Activated gamma-delta T cell (primary cell): Measurements from ENCODE around the gene SDCBP2.
A peak's percentile ranks its signal among the peaks of the same experiment; 100 is the strongest.

Experiments
- DNase-seq: peaks from one replicate; lab custom pipeline; 2025; lab: John Stamatoyannopoulos, UW

The SDCBP2 gene

DNA sequence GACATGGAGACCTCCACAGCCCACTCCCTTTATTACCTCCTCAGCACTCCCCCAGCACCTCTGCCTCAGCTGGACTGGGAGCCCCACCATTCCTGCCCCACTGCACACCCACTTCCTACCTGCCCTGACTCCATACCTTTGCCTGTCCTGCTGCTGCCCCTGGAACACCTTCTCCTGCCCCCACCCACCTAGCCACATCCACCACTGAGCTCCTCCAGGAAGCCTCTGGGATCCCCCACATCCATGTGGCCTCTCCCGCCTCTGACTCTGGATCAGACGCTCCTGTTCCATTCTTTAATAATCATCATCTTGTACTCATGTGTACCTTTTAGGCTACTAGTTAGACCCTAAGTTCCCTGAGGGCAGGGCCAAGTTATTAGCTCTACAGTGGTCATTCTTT is 2.2 kb upstream of the SDCBP2 start:
- no peak for DNase-seq

DNA sequence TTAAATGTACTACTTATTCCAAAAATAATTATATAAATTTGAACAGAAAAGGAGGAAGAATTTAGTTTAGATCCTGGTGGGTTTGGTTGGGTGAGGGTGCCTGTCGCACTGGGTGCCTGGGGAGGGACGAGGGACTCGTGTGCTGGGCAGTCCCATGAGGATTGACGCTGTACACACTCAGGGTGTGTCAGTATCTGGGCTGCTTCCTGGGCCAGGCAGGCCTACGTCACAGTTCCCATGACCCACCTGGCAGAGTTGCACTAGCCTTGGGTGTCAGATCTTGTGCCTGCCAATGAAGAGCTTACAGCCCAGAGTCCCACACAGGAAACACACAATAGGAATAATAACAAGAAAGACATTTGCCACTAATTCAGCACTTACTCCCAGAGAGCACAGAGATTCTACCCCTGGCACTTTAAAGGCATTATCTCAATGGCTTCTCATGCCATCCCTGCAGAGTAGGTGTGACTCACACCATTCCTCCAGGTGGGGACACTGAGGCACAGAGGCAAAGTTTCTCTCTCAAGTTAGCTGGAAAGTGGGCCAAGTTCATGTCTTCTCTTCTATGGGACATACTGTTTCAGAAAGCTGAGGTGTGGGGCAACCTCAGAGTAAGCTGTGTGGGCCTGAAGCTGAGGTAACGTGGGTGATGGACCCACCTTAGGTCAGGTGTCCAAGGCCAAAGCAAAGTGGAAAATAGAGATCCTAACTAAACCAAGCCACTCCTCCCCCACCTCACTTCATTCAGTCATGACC is 1.3 kb upstream of the SDCBP2 start:
- DNase-seq: no peak

DNA sequence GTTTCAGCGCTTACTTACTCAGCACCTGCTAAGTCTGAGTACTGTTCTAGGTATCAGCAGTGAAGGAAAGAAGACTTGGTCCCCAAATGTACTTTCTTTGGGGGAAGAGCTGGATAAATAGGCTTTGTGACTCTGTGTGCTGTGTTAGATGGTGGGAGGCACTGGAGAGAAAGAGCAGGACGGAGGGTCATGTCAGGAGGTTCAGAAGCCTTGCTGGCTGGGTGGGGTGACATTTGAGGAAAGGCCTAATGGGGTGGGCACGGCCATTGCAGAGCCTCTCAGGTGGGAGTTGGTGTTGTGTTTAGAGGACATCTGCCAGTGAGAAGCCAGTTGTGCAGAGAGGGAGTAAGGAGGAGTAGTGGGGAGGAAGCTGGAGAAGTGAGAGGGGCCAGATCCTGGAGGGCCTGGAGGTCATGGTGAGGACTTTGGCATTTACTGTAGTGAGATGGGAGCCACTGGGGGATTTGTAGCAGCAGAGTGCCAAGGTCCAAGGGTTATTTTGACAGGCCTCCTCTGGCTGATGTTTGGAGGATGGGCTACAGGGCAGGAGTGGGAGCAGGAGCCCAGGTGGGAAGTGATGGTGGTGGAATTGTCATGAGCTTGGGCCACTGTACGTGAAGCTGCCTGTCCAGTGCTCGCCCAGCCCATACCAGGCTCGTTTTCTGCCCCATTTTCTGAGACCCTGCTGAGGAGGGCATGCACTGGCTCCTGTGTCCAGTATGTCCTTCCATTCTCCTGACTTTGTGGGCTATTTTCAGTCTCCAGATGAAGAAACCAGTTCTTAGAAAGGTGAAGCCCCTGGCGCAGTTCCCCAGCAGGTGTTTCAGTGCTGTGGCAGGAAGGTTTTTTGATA is 886 bp downstream of the SDCBP2 start:
- no peak for DNase-seq

DNA sequence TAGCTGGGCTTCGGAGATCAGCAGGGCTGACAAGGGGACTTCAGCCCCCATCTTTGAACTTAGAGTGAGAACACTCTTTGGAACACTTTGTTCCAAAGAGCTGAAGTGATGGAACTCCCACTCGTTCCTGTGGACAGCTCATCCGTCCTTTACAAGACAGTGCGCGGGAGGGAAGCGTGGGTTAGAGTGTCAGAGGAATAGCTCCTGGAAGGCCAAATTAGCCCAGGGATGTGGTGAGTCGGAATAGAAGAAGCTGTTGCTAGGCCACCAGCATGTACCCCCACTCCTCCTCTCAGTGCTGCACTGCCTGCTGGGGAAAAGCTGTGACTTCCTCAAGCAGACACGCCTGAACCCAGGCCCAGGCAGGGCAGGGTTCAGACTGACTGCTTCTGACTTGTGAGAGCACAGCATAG is 1.7 kb downstream of the SDCBP2 start:
- no peak for DNase-seq

DNA sequence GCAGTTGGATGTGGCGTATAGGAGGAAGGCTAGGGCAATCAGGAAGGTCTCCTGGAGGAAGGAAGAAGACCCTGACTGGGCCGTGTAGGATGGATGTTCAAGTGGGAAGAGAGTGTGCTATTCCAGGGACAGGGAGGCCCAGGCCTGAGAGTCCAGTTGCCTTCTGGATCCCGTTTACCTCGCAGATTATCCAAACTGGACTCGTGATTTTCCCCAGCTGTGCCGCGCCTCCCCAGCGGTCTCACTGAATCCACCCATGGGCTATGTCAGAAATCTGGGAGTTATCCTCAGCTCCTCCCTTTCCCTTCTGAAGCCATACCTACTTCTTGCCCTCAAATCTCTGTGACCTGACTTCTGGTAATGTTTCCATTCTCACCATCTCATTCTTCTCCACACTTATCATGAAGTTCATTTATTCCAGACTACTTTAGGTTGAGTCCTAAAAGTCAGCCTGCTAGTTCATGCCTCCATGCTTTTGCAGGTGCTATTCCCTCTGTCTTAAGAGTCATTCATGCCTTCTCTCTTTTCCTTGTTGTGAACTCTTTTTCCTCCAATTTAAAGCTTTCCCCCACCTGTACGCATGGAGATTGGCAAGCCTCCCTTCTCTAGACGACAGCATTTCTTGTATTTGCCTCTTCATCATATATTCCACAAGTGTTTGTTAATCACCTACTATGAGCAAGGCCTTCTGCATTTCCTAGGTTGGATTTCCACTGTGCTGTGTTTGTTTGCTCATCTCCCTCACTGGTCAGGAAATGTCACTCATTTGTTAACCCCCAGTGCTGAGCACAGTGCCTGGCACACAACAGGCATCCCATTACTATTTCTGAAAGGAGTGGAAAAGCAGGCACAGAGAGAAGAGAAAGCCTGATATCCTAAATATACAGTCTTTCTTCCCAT is 2.7 kb downstream of the SDCBP2 start:
- DNase-seq: no peak

DNA sequence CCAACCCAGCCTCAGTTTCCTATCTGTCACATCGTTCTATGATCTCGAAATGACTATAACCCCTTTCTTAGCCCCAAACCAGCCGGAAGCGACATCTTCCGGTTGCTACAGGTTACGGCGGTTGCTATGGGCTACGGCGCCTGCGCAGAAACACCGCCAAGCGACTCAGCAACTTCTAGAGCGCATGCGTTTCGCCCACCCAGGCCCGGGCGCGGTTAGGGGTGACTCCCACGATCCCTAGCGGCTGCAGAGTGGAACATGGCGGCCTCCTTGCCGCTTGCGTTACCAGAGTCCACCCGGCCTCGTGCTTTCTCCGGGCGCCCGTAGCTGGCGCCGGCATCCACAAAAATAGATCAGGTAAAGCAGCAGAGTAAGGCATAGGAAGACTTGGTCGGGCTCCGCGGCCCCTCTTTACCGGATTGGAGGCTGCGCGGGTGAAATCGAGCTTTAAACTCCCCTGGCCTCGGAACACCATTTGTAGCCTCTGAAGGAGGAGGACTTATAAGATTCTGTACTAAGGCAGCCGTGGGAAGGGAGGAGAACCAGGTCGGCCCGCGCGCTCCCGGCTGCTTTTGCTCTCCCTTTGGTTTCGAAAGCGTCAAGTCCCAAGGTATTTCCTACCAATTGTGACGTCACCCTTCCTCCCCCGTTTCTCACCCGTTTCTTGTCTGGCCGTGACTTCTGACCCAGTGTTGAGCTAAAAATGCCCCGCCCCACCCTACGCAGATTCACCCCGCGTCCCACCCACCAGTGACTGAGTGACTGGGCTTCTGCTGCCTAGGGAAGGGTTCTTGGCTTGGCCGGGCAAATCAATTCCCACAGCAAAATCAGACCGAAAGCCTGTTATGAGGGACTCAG is 3.5 kb downstream of the SDCBP2 start:
- peak; percentile 97 for DNase-seq

DNA sequence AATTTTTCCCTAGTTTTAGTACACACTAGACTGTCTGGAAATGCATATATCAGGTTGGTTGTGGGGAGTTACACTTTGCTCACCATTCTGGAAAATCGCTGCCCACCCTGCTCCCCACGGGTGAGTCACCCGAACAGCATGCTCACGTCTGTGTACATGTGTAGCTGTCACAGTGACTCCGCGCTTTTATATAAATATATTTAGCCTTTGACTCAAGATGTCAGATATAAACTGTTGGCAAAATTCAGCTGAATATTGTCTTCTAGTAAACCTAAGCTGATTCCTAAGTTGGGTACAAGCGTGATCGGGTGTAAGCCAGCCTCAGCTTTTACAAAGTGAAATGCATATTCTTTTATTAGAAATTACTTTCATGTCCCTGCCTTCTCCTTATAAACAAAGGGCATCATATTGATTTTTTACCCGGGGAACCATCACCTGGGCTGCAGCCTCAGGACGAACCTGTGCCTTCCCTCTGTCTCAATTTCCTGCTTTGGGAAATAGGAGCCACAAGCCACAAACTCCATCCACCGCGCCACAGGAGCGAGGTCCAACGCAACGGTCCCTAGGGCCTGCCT is 4.3 kb downstream of the SDCBP2 start:
- DNase-seq: no peak

DNA sequence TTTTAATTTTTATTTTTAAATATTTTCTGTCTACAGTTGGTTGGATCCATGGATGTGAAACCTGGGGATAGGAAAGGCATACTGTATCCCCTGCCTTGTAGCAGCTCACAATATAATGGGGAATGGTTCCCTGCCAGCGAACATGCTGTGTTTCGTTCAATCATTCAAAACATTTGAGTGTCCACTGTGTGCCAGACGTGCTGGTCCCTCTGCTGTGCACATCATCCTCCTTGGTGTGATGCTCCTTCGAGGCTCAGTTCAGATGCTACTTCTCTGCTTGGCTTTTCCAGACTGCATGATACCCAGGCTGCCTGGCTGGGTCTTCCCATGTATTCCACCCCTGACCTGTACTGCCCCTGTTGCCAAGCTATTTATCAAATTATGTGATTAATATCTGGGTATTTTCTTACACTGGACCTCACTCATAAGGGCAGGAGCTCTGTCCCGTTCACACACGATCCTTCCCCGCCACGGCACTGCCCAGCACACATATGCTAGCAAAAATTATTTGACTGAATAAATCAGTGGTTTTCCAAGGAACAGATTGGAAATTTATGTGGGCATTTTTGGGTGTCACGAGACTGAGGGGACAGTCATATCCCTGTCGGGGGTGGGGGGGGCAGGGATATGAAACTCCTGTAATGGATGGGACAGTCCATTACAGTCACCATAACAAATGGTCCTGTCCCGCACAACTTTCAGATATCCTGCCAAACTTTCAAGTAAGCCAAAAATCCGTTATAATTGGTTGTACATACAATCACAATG is 4.9 kb downstream of the SDCBP2 start:
- no peak for DNase-seq

DNA sequence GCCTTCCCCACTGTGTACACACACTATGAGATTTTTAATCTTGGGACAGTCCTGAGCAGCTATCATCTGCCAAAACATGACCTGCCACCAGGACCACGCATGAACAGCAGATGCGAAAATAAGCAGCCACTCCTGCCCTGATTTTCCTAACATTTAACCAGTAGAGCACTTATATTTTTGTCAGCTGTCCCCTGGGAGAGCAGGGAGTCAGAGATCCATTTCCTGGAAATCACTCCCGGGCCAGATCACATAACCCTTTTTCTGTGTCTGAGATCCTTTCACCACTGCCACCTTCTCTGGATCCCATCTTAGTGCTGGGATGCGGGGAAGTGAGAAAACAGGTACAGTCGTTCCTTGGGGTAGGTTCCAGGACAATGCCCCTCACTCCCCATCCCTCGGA is 5.7 kb downstream of the SDCBP2 start:
- DNase-seq: no peak

DNA sequence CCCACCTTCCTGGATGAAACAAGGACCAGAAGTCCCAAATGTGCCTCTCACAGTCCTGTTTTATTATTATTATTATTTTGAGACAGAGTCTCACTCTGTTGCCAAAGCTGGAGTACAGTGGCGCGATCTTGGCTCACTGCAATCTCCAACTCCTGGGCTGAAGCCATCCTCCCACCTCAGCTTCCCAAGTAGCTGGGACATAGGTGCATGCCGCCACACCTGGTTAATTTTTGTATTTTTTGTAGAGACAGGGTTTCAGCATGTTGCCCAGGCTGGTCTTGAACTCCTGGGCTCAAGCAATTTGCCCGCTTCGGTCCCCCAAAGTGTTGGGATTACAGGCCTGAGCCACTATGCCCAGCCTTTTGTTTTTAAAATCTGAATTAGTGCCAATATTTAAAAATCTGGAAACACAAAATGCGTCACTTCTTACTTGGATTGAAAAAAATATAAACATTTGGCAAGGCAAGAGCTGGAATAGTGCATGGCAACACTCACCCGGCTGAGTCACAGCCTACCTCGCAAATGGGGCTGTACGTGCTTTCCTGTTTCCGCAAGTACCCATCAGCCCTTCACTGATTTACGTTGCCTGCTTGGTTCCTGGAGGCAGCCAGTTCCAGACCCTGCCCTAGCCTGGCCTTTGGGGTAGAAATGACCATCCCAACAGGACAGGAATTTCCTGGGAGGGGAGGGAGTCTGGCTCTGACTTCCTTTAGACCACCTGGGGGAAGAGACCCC is 6.3 kb downstream of the SDCBP2 start:
- DNase-seq: no peak

DNA sequence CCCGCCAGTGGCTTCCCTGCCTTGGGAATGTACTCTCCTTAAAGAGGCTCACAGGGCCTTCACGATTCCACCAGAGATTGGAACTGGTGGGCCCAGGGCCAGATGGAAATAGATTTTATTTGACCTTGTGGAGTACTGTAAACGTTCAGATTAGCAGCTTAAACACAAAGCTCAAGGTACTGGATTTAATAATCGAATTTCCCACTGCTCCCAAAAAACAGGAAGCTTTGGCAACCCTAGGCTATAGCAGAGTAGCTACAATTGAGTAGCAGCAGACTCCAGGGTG is 7.3 kb downstream of the SDCBP2 start:
- no peak for DNase-seq

DNA sequence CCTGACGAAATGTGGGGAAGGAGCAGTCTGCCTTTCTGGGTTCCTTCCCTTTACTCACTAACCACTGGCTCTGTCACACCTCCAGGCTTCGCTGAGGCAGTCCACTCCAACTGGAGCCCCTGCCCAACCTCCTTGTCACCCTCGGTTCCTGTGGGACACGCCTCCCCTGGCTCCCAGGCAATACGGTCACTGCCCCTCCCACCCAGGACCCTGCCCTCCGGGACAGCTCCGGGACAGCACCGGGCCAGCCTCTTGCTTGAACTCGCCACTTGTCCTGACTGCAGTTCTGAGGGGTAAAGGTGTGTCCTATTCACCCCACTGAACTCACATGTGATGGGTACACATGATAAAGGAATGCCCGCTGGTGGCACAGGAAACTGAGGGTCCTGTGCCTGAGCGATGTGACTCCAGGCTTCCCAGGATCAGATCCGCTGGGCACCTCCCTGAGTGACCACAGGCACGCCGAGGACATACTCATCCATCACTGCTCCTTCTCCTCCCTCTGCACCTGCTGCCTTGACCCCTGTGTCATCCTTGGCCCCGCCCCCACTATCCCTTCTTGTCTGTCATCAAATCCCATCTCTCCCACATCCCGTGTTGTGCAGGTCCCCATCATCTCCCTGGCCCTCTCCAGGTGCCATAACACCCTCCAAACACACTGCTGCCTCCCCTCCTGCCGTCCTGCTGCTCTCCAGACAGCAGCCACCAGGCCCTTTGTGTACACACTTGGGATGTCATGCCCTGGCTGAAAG is 7.9 kb downstream of the SDCBP2 start:
- DNase-seq: no peak

DNA sequence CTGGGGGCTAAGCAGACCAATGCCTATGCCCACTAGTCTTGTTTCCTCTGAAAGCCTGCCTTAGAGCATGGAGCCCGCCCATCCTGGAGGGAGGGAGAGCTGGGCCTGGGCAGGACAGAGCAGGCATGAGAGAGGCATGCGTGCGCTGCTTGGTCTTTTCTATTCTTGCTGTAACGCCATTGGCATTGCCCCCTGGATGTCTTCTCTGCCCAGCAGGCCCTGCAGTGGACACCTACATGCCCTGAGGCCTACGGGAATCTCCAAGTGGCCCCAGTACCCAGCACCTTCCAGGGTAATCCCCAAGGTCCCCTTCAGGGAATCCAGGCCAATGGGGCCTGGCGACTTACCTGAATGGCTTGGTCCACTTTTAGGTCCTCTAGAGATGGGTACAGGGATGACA is 8.9 kb downstream of the SDCBP2 start:
- no peak for DNase-seq

DNA sequence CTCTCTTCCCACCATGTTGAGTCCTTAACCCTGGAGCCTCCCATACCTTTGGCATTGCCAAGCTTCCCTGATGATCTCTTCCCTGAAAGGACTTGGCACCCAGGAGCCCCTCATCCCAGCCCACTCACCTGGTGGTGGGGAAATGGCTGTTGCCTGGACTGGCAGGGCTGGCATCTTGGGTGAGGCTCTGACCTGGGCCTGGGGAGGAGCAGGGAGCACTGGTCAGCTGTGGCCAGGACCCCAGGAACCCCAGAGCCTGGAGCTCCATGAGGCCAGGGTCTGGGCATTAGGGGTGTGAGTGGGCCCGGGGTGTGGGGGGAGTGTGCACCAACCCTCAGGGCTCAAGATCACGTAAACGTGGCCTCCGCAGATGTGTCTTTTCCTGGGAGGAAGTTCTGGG is 9.5 kb downstream of the SDCBP2 start:
- DNase-seq: no peak

DNA sequence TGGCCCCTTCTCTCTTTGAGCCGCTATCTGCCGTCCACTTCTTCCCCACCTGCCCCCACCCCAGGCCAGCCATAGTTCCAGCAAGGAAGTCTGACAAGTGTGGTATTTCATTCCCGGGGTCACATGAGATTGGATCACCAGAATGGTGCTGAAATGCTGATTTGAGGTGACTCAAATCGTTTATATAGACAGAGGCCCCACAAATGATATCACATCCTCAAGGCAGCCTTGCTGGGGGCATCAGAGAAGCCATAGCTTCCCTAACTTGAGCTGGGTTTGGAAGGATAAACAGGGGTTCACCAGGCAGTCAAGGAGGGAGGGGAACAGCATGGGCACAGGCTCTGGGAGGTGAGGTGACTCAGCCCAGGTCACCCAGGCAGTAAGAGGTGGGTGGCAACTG is 9.9 kb downstream of the SDCBP2 start:
- DNase-seq: no peak

DNA sequence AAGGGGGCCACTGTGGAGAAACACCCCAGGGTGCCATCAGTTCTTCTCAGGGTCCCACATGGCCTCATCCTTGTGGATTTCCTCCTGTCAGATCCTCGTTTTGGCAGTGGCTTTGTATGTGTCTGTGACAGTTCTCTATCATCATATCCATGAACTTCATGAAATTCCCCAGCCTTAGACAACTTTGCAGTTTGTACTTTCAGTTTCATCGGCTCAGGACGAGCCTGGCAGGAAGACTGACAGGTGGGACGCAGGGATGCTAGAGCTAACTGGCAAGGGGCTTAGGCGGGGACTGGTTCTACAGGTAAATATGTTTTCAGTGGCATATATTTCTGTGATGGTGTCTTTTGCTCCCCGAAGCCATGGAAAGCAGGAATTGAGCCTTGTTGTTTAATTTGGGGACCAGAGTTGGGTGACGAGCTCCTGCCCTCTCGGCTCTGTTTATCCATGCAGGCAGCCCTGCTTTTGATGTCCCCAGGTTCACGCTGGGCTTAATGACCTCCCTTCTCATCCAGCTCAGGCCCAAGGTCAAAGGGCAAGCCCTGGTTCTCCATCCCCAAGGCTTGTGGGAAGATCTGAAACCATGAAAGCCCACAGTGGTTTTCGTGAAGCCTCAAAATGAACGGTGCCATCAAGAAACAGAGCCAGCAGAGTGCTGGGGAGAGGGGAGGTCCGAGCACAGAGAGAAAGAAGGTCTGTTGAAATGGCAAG is 11.2 kb downstream of the SDCBP2 start:
- DNase-seq: no peak

DNA sequence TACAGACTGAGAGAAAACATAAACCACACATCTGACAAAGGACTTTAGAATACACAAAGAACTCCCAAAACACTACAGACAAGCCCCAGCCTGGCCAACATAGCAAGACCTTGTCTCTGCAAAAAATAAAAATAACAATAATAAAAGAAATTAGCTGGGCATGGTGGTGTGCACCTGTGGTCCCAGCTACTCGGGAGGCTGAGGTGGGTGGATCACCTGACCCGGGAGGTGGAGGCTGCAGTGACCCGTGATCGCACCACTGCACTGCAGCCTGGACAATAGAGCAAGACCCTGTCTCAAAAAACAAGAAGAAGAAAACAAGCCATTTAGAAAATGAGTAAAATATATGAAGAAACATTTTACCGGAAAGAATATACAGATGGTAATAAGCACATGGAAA is 13.1 kb downstream of the SDCBP2 start:
- DNase-seq: no peak

DNA sequence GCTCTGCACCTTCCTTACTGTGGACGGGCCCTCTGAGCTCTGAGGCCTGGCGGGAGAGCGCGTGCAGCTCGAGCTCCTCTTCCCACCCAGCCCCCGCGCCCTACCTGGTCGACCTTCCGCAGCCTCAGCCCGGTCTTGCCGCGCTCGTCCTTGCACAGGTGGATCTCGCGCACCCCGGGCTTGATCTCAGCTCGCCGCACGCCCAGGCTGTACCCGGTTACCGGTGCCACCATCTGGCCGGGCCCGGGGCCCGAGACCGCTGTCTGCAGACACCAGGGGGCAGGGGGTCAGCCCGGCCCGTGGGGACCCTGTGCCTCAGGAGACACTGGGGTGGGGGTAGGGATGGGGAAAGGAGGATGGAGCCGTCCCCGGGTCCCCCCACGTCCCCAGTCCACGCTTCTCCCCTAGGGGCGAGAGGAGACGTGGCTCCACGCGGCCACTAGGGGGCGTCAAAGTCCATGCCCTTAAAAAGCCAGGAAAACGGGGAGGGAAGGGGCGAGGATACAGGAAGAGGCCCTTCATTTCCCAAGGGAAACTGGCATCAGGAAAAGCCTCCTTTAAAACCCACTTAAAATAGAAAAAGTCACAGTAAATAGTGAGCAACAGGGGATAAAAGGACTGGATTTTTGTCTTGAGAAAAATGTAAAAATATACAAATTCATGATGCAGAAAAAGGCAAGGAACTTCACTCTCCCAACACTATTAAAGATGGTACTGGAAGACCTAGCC is 15.5 kb downstream of the SDCBP2 start:
- peak; percentile 27 for DNase-seq
